Spleen (tissue), 7 donors: Measurements from ENCODE around the gene APP.

Experiments used
- POLR2A ChIP-seq, 3 donors: fragments of 450-650 bp; IDR thresholded peaks; one replicate each; pipeline ENCODE4 v1.5.1; 2017; ENCODE audit warnings: antibody characterized with exemption in 3 of 3, mild to moderate bottlenecking in 1 of 3
- POLR2AphosphoS5 ChIP-seq, 3 donors: sonication (generic); formaldehyde crosslinking; IDR thresholded peaks; one replicate each; pipeline ENCODE4 v1.5.1; 2017; ENCODE audit warnings: antibody characterized with exemption in 3 of 3
- TF ChIP-seq, protein P1 (sequence below), 11 experiments: fragments of 200-600 bp in 7 of 11; fragments of 450-650 bp in 4 of 11; sonication (generic) in 4 of 11; IDR thresholded peaks in 8 of 11; conservative IDR thresholded peaks in 3 of 11; 1 replicate in 7 of 11; 2 replicates in 4 of 11; pipeline versions ENCODE4 v1.4.0 to v1.8.0; 2016 to 2021; ENCODE audit warnings: antibody characterized with exemption in 11 of 11, inconsistent platforms in 4 of 11, mild to moderate bottlenecking in 1 of 11
- donor health status: DM: no; HTN: no; CAD: no; lungs with moderate emphysema.
- donor health status: DM: no; HTN: no; CAD: no.
- donor health status: DM: no; HTN: no; CAD: no.

DNA sequence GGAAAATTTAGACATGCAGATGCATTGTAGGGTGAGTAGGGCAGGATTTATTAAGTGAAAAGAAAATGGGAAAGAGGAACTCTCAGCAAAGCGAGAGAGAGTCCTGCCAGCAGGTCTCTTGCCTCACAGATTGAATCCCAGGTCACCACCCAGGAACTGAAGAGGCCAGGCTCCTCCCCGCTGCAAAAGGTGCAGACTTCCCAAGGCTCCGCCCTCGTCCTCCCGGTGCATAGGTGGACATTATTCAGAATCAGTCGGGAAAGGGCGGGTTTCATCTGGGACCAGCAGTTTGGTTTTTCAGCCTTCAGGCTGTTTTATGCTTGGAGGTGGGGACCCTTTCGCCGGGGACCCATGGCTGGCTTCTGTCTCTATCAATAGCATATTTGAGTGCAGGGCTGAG lies 41.6 kb upstream of the APP start:
- TF ChIP-seq, protein P1, sequence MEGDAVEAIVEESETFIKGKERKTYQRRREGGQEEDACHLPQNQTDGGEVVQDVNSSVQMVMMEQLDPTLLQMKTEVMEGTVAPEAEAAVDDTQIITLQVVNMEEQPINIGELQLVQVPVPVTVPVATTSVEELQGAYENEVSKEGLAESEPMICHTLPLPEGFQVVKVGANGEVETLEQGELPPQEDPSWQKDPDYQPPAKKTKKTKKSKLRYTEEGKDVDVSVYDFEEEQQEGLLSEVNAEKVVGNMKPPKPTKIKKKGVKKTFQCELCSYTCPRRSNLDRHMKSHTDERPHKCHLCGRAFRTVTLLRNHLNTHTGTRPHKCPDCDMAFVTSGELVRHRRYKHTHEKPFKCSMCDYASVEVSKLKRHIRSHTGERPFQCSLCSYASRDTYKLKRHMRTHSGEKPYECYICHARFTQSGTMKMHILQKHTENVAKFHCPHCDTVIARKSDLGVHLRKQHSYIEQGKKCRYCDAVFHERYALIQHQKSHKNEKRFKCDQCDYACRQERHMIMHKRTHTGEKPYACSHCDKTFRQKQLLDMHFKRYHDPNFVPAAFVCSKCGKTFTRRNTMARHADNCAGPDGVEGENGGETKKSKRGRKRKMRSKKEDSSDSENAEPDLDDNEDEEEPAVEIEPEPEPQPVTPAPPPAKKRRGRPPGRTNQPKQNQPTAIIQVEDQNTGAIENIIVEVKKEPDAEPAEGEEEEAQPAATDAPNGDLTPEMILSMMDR (IDR thresholded peaks at IDR 0.05 in 8 of 11, conservative IDR thresholded peaks at IDR 0.05 in 3 of 11) = no peak
- no peak for TF ChIP-seq POLR2A (IDR thresholded peaks at IDR 0.05)
- TF ChIP-seq POLR2AphosphoS5 (IDR thresholded peaks at IDR 0.05) = no peak
